ENCODE data around the gene STIP1. TPM values are rescaled to one million over a fixed set of nuclear protein-coding genes. Genes with fewer than 3 reads are reported as not detected.

Gene STIP1
- total RNA-seq, 2 experiments from 2014 or later: 335 to 340 TPM

DNA sequence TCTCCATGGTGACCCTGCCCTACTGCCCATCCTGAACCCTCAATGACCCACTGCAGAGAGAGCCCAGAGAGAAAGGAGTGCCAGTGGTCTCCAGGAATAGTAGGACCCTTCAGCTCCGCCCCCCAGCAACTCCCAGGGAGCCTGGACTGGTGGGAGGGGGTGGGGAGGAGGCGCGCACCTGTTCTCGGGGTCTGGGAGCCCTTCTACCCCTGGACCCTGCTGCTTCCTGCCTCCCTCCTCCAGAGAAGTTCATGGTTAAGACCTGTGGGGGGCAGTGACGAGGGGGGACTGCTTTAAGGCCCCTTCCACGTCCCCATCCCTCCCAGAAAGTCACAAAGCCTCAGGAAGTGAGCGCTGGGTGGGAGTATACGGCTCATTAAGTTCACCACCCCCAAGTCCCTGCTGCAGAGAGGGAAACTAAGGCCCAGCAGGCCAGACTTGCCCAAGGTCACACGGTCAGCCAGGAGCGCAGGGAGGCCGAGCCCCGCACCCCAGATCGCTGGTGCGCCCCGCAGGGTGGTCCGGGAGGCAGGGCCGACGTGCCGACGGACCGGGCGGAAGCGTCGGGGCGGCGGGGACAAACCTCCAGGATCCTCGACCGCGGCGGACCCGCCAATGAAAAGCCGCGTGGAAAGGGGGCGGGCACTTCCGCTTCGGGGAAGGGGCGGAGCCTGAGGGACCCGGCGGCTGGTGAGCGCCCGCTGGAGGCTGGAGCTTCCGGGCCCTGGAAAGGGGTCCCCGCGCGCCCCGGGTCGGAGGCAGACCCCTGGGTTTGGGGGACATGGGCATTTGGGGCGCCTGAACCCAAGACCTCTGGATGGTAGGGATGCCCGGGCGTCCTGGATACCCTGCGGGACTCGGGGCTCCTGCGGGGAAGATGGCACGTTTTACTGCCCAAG is 39.9 kb downstream of the STIP1 start, which contains the start of the genes NUDT22 and TRPT1:
NUDT22 (plus strand) TSS at position 667 of the 899 bp plus-strand sequence. CDS start 379 bp downstream, outside the sequence.
TRPT1 (minus strand) TSS at position 579 of the 899 bp plus-strand sequence; CDS start at position 253, 326 bp downstream.
- Mint-ChIP-seq H3K4me3 (peak within 1 kb of the TSS; percentile 88), H3K9me3 (ENCODE audit: insufficient read depth) (no peaks in the 10 kb centered on the region), H3K4me1 (ENCODE audit: low read depth) (peaks cover 42% of the 10 kb centered on the region), H3K27ac (peak within 1 kb of the TSS; percentile 91), H3K36me3 (ENCODE audit: low read depth) (peaks cover 33% of the 10 kb centered on the region), H3K27me3 (ENCODE audit: low read depth) (no peaks in the 10 kb centered on the region)
- peak; percentile 68 for ATAC-seq
- POLR2A ChIA-PET: interaction anchor here (0.6 to 5.9 kb wide), 16 partner anchors 9 to 130 kb away, joined by 3 to 83 read pairs (median 6); partner anchors contain the start of genes BAD, FERMT3, FKBP2 and GPR137
- CTCF ChIA-PET: interaction anchor here (0.7 to 5.3 kb wide), 11 partner anchors 9 to 92 kb away, joined by 3 to 66 read pairs (median 5); partner anchors contain the start of genes ESRRA, FERMT3, PRDX5 and TRMT112
- DNase-seq: peak; percentile 95

DNA sequence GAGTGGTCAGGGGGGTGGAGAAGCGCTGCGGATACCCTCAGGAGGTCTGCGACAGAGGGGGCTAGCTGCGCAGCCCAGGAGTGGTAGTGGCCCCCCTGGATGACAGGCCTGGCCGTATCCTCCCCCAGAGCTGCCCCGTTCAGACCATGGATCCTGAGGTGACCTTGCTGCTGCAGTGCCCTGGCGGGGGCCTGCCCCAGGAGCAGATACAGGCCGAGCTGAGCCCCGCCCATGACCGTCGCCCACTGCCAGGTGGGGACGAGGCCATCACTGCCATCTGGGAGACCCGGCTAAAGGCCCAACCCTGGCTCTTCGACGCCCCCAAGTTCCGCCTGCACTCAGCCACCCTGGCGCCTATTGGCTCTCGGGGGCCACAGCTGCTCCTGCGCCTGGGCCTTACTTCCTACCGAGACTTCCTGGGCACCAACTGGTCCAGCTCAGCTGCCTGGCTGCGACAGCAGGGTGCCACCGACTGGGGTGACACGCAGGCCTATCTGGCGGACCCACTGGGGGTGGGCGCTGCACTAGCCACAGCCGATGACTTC is 40.6 kb downstream of the STIP1 start:
- H3K9me3 Mint-ChIP-seq (ENCODE audit: insufficient read depth): no peaks in the 10 kb centered on the region
- ATAC-seq: peak; percentile 50
- peak overlapping the region; percentile 91 for H3K27ac Mint-ChIP-seq
- peaks cover 28% of the 10 kb centered on the region for H3K36me3 Mint-ChIP-seq (ENCODE audit: low read depth)
- H3K27me3 Mint-ChIP-seq (ENCODE audit: low read depth): no peaks in the 10 kb centered on the region
- peaks cover 47% of the 10 kb centered on the region for H3K4me1 Mint-ChIP-seq (ENCODE audit: low read depth)
- peak; percentile 79 for DNase-seq
- ChIA-PET POLR2A (interaction anchor here (0.6 to 5.9 kb wide), 14 partner anchors 10 to 130 kb away, joined by 3 to 83 read pairs (median 8); partner anchors contain the start of genes BAD, FERMT3, FKBP2 and GPR137), CTCF (interaction anchor here (0.7 to 5.3 kb wide), 12 partner anchors 9 to 91 kb away, joined by 3 to 66 read pairs (median 4); partner anchors contain the start of genes ESRRA, FERMT3, PRDX5 and TRMT112)
- peak overlapping the region; percentile 88 for H3K4me3 Mint-ChIP-seq

DNA sequence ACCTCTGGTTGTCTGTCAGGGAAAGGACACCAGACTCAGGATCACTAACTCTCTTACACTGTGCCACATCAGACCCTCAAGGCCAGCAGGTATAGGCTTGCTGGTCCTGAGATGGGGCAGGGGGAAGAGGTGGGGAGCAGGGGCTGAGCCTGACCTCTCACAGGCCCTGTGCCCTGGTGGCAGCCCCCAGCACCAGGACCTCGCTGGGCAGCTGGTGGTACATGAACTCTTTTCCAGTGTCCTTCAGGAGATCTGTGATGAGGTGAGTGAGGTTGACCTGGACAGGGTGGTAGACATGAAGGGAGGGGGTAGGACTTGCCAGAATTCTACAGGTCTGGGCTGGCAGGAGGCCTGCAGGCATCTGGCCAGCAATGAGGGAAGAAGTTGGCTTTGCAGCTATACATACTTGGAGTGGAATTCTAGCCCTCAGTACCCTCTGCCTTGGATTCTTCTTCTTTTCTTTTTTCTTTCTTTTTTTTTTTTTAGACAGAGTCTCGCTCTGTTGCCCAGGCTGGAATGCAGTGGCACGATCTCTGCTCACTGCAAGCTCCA is 41.5 kb downstream of the STIP1 start:
- no peak for ATAC-seq
- H3K27me3 Mint-ChIP-seq (ENCODE audit: low read depth): no peaks in the 10 kb centered on the region
- H3K27ac Mint-ChIP-seq: peak overlapping the region; percentile 91
- ChIA-PET POLR2A (interaction anchor here (0.6 to 5.9 kb wide), 7 partner anchors 12 to 57 kb away, joined by 3 to 83 read pairs (median 8); partner anchors contain the start of genes BAD, FERMT3, FKBP2 and GPR137), CTCF (interaction anchor here (1.0 to 5.3 kb wide), 5 partner anchors 22 to 77 kb away, joined by 4 to 66 read pairs (median 5); partner anchors contain the start of genes ESRRA and FERMT3)
- no peak for DNase-seq
- peak overlapping the region; percentile 88 for H3K4me3 Mint-ChIP-seq
- H3K36me3 Mint-ChIP-seq (ENCODE audit: low read depth): peaks cover 29% of the 10 kb centered on the region
- H3K4me1 Mint-ChIP-seq (ENCODE audit: low read depth): peaks cover 56% of the 10 kb centered on the region
- H3K9me3 Mint-ChIP-seq (ENCODE audit: insufficient read depth): no peaks in the 10 kb centered on the region

DNA sequence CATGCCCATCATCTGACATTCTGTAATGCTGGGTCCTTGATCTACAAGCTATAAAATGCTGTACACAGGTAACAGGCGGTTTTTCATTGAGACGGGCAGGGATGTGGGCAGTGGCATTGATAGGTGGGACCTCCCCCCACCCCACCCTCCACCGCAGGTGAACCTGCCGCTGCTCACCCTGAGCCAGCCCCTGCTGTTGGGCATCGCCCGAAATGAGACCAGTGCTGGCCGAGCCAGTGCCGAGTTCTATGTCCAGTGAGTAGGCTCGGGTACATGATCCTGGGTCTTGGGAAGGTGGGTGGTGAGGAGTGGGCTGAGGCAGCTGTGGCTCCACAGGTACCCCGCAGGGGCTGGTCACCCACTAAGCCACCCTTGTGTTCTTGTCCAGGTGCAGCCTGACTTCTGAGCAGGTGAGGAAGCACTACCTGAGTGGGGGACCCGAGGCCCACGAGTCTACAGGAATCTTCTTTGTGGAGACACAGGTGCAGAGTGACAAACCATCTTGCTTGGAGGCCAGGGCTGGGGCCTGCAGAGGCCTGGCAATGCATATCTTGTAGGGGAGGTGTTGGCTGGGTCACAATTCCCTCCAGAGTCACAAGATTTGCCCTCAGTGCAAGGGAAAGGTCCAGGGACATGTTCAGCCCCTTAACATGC is 43.2 kb downstream of the STIP1 start:
- H3K9me3 Mint-ChIP-seq (ENCODE audit: insufficient read depth): no peaks in the 10 kb centered on the region
- ATAC-seq: no peak
- H3K4me1 Mint-ChIP-seq (ENCODE audit: low read depth): peaks cover 66% of the 10 kb centered on the region
- H3K4me3 Mint-ChIP-seq: peak overlapping the region; percentile 87
- peaks cover 21% of the 10 kb centered on the region for H3K36me3 Mint-ChIP-seq (ENCODE audit: low read depth)
- no peak for DNase-seq
- H3K27me3 Mint-ChIP-seq (ENCODE audit: low read depth): no peaks in the 10 kb centered on the region
- H3K27ac Mint-ChIP-seq: peak overlapping the region; percentile 91
- POLR2A ChIA-PET: interaction anchor here (0.6 to 2.7 kb wide), 6 partner anchors 10 to 1638 kb away, joined by 3 to 14 read pairs (median 4); partner anchors contain the start of genes FERMT3 and TUT1
- CTCF ChIA-PET: interaction anchor here (0.8 to 5.9 kb wide), 6 partner anchors 15 to 75 kb away, joined by 3 to 40 read pairs (median 5); partner anchors contain the start of genes CATSPERZ and FERMT3

DNA sequence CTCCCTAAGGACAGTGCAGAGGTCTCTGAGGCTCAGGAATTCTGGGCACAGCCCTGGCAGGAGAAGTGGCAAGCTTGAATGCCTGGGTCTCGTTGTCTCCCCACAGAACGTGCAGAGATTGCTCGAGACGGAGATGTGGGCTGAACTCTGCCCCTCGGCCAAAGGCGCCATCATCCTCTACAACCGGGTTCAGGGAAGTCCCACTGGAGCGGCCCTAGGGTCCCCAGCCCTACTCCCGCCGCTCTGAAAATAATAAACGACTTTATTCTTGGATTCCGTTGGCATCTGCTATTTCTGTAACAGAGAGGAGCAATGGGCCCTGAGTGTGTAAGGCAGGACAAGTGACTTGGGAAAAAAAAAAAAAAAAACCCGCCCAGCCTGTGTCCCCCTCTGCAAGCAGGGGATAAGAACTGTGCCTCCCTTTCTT is 43.8 kb downstream of the STIP1 start:
- Mint-ChIP-seq H3K4me3 (peak overlapping the region; percentile 87), H3K27me3 (ENCODE audit: low read depth) (no peaks in the 10 kb centered on the region), H3K36me3 (ENCODE audit: low read depth) (peaks cover 21% of the 10 kb centered on the region), H3K9me3 (ENCODE audit: insufficient read depth) (no peaks in the 10 kb centered on the region), H3K27ac (peak overlapping the region; percentile 91), H3K4me1 (ENCODE audit: low read depth) (peaks cover 60% of the 10 kb centered on the region)
- ATAC-seq: no peak
- ChIA-PET POLR2A (interaction anchor here (0.6 to 2.7 kb wide), 6 partner anchors 10 to 1638 kb away, joined by 3 to 14 read pairs (median 4); partner anchors contain the start of genes FERMT3, FKBP2 and TUT1), CTCF (interaction anchor here (0.8 to 5.9 kb wide), 5 partner anchors 14 to 75 kb away, joined by 3 to 40 read pairs (median 6); partner anchors contain the start of genes CATSPERZ and FERMT3)
- DNase-seq: no peak

DNA sequence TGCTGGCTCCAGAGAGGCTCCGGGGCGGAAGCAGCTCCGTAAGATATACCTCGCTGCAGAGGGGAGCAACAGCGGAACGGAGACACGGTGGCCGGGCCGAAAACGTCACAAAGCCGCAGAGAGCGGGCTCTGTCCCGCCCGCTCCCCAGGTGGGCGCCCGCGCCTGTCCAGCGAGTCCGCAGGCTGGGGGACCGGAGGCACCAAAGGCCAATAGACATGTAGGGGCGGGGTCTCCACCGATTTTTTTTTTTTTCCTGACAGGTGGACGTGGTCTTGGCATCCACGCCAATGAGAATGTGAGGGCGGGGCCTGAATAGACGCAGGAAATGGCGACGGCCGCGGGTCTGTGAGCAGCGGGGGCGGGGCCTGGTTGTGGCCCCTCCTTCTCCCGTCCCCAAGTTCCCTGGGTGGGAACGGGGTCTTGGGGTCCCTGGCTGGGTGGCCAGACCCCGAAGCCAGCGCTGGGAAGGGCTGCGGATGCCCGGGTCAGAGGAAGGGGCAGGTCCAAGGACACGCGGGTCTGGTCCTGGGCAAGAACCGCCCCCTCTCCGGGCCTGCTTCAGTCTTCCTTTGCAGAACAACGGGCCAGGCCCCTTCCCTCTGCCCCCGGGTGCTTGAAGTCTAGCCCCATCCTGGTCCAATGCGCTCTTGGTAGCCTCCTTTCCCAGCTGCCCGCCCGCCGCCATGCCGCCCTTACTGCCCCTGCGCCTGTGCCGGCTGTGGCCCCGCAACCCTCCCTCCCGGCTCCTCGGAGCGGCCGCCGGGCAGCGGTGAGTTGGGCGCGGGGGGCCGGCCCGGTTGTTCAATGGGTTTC is 44.4 kb downstream of the STIP1 start, which contains the start of gene DNAJC4:
DNAJC4 (plus strand) TSS at position 378 of the 814 bp plus-strand sequence; CDS start at position 685, 307 bp downstream.
- peaks cover 59% of the 10 kb centered on the region for H3K4me1 Mint-ChIP-seq (ENCODE audit: low read depth)
- DNase-seq (peak; percentile 94), ATAC-seq (peak; percentile 52)
- H3K9me3 Mint-ChIP-seq (ENCODE audit: insufficient read depth): no peaks in the 10 kb centered on the region
- peak within 1 kb of the TSS; percentile 91 for H3K27ac Mint-ChIP-seq
- H3K27me3 Mint-ChIP-seq (ENCODE audit: low read depth): no peaks in the 10 kb centered on the region
- H3K36me3 Mint-ChIP-seq (ENCODE audit: low read depth): peaks cover 24% of the 10 kb centered on the region
- ChIA-PET CTCF (interaction anchor here (0.8 to 5.9 kb wide), 6 partner anchors 10 to 74 kb away, joined by 3 to 40 read pairs (median 5); partner anchors contain the start of genes CATSPERZ and FERMT3), POLR2A (interaction anchor here (0.6 to 2.7 kb wide), 6 partner anchors 10 to 1639 kb away, joined by 3 to 14 read pairs (median 4); partner anchors contain the start of genes FERMT3, FKBP2 and TUT1)
- peak within 1 kb of the TSS; percentile 87 for H3K4me3 Mint-ChIP-seq

DNA sequence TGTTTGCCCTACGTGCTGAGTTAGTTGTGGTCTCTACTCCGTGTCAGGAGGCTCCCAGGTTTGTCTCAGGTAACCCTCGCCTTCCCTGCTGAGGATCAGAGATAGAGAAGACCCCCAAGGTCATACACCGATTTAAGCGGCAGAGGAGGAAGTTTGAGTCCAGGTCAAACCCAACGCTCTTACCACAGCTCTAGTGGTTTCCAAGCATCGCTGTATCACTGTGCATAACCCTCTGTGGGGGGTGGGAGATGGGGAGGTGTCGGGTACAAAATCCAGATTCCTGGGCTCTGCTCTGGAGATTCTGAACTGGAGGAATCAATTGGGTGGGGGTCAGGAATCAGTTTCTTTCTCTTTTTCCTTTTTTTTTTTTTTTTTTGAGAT is 45.0 kb downstream of the STIP1 start:
- Mint-ChIP-seq H3K4me3 (peak overlapping the region; percentile 87), H3K27ac (peak overlapping the region; percentile 91), H3K27me3 (ENCODE audit: low read depth) (no peaks in the 10 kb centered on the region), H3K4me1 (ENCODE audit: low read depth) (peaks cover 63% of the 10 kb centered on the region), H3K36me3 (ENCODE audit: low read depth) (peaks cover 26% of the 10 kb centered on the region), H3K9me3 (ENCODE audit: insufficient read depth) (no peaks in the 10 kb centered on the region)
- ATAC-seq: no peak
- ChIA-PET CTCF (interaction anchor here (1.0 to 5.9 kb wide), 7 partner anchors 9 to 74 kb away, joined by 3 to 40 read pairs (median 3); partner anchors contain the start of genes FERMT3 and FKBP2), POLR2A (interaction anchor here (1.0 to 2.7 kb wide), 3 partner anchors 9 to 24 kb away, joined by 3 to 14 read pairs (median 4); partner anchors contain the start of genes FERMT3 and FKBP2)
- DNase-seq: no peak

DNA sequence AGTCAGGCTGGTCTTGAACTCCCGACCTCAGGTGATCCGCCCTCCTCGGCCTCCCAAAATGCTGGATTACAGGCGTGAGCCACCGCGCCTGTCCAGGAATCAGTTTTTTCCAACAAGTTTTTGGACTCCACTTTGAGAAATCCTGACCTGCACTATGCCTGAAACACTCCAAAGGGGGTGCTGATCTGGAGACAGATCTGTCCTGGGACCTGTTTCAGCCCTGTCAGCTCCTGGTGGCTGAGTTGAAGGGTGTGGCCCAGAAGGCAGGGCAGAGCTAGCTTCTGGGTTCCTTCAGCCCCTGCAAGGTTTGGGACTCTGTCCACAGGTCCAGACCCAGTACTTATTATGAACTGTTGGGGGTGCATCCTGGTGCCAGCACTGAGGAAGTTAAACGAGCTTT is 45.6 kb downstream of the STIP1 start:
- DNase-seq (no peak), ATAC-seq (no peak)
- Mint-ChIP-seq H3K4me1 (ENCODE audit: low read depth) (peaks cover 65% of the 10 kb centered on the region), H3K27me3 (ENCODE audit: low read depth) (no peaks in the 10 kb centered on the region), H3K4me3 (peak overlapping the region; percentile 87), H3K9me3 (ENCODE audit: insufficient read depth) (no peaks in the 10 kb centered on the region), H3K27ac (peak overlapping the region; percentile 91), H3K36me3 (ENCODE audit: low read depth) (peaks cover 26% of the 10 kb centered on the region)
- ChIA-PET POLR2A (interaction anchor here (1.0 to 2.7 kb wide), 3 partner anchors 8 to 86 kb away, joined by 3 to 14 read pairs (median 6); partner anchors contain the start of genes FERMT3, PRDX5 and TRMT112), CTCF (interaction anchor here (0.9 to 5.9 kb wide), 6 partner anchors 10 to 1150 kb away, joined by 3 to 40 read pairs (median 3); partner anchors contain the start of genes FERMT3 and FKBP2)

DNA sequence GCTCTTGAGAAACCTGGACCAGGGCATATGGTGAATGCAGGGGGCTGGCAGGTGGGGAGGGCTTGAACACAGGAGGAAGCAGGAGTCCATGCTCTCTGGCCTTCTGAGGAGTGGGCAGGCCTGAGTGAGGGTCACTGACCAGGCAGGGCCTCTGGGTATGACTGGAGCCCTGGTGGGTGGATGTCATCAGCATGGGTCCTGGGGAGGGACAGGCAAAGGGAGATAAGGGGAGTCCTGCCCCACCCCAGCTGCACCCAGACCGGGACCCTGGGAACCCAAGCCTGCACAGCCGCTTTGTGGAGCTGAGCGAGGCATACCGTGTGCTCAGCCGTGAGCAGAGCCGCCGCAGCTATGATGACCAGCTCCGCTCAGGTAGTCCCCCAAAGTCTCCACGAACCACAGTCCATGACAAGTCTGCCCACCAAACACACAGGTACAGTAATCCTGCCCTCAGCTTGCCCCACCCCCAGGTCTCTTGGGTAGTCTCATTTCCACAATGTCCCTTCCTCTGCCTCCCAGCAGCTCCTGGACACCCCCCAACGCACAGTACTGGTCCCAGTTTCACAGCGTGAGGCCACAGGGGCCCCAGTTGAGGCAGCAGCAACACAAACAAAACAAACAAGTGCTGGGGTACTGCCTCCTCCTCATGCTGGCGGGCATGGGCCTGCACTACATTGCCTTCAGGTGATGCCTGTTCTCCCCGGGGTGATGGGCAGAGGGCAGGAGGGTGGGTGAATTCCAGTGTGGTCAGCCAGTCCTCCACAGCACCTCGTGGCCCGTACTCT is 46.4 kb downstream of the STIP1 start:
- CTCF ChIA-PET: interaction anchor here (0.8 to 5.9 kb wide), 7 partner anchors 9 to 1150 kb away, joined by 3 to 40 read pairs (median 3); partner anchors contain the start of genes FERMT3 and FKBP2
- no peaks in the 10 kb centered on the region for H3K9me3 Mint-ChIP-seq (ENCODE audit: insufficient read depth)
- peak overlapping the region; percentile 87 for H3K4me3 Mint-ChIP-seq
- H3K36me3 Mint-ChIP-seq (ENCODE audit: low read depth): peaks cover 28% of the 10 kb centered on the region
- DNase-seq (no peak), ATAC-seq (no peak)
- H3K27me3 Mint-ChIP-seq (ENCODE audit: low read depth): no peaks in the 10 kb centered on the region
- POLR2A ChIA-PET: interaction anchor here (0.6 to 2.1 kb wide), 10 partner anchors 7 to 859 kb away, joined by 3 to 12 read pairs (median 4); partner anchors contain the start of genes FERMT3, FKBP2, PRDX5 and TRMT112
- peak overlapping the region; percentile 91 for H3K27ac Mint-ChIP-seq
- peaks cover 59% of the 10 kb centered on the region for H3K4me1 Mint-ChIP-seq (ENCODE audit: low read depth)
